Dedifferentiated amniotic fluid mesenchymal stem cell (primary cell): ENCODE results near the gene OAS1.

Experiments
- DNase-seq: peaks from one replicate; pipeline ENCODE4 v3.0.0-alpha.2; 2016; ENCODE audit errors: extremely low spot score

Gene OAS1

DNA sequence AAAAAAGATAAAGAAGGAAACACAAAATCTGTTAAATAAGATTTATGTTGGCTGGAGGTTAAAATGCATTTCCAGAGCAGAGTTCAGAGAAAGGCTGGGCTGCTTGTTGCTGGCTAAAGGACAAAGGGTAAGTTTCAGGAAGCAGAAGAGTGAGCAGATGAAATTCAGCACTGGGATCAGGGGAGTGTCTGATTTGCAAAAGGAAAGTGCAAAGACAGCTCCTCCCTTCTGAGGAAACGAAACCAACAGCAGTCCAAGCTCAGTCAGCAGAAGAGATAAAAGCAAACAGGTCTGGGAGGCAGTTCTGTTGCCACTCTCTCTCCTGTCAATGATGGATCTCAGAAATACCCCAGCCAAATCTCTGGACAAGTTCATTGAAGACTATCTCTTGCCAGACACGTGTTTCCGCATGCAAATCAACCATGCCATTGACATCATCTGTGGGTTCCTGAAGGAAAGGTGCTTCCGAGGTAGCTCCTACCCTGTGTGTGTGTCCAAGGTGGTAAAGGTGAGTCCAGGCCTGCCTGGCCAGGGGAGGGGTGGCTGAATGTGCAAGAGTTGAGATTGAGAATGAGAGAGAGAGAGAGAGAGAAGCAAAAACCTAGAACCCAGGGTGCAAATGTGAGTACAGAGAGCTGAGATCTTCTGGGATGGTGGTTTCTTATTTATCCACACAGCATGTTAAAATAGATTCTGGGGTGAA is at the start of gene OAS1:
OAS1 (plus strand) TSS at position 251 of the 703 bp plus-strand sequence; CDS start at position 329, 78 bp downstream.
- DNase-seq: no peak

DNA sequence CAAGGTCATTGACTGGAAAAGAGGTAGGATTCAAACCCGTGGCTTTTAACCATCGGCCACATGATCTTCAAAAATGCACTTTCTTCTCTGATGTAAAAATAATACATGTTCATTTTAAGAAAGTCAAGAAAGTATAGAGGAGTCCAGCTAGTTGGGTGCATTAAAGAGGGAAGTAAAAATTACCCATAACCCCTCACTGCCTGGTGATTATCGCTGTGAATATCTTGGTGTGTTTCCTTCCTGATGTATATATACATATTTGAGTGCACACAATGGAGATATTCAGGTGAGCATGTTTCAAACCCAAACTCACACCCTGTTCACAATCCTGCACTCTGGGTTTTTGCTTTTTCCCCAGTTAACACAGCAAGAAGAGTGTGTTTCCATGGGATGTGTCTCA is 47.5 kb upstream of the OAS1 start:
- DNase-seq: no peak

- no peak for DNase-seq
Measured at GRCh38 chr12:112860181-112860580, 46.6 kb upstream of the OAS1 start.

DNA sequence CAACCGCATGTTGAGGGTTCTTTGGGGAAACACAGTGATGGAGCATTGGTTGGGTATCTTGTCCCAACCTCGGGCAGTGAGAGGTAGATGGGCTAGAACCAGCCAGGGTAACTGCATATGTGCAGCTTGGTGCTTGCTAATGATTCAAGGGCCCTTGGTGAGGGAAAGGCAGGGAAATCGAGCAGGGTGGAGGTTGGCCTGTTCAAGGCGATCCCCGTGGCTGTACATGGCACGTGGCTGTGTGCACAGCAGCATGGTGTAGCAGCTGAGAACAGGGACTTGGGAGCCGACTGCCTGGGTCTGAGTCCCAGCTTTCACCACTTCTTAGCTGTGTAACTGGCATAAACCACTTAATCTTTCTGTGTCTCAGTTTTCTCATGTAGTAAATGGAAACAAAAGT is 45.5 kb upstream of the OAS1 start:
- DNase-seq: no peak

- DNase-seq: no peak
Measured at GRCh38 chr12:112862636-112863290, 44.0 kb upstream of the OAS1 start.

GRCh38 chr12:112868459-112869041 is 38.2 kb upstream of the OAS1 start:
- DNase-seq: no peak

DNA sequence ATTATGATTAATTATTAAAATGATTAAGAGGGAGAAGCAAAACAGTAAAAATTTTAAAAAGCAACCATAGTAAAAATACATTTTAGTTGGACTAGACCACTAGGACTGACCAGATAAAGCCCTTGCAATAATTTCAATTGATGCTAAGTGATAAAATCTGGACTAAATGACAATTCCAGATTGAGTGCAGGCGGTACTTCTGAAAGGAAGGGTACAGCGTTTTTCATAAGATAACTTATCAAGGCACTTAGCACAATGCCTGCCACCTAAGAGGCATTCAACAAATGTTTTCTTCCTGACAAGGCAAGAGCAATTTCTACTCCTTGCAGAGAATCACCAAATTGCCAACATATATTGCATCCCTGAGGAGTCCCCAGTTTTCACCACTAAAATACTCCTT is 37.7 kb upstream of the OAS1 start:
- DNase-seq: no peak

GRCh38 chr12:112869778-112870177 is 37.0 kb upstream of the OAS1 start:
- DNase-seq: no peak

GRCh38 chr12:112870267-112870980 is 36.3 kb upstream of the OAS1 start:
- DNase-seq: no peak

GRCh38 chr12:112875608-112876007 is 31.2 kb upstream of the OAS1 start:
- DNase-seq: no peak

GRCh38 chr12:112876506-112876905 is 30.3 kb upstream of the OAS1 start:
- DNase-seq: no peak

- no peak for DNase-seq
Measured at GRCh38 chr12:112877006-112877405, 29.8 kb upstream of the OAS1 start.

- no peak for DNase-seq
Measured at GRCh38 chr12:112878488-112878887, 28.3 kb upstream of the OAS1 start.

DNA sequence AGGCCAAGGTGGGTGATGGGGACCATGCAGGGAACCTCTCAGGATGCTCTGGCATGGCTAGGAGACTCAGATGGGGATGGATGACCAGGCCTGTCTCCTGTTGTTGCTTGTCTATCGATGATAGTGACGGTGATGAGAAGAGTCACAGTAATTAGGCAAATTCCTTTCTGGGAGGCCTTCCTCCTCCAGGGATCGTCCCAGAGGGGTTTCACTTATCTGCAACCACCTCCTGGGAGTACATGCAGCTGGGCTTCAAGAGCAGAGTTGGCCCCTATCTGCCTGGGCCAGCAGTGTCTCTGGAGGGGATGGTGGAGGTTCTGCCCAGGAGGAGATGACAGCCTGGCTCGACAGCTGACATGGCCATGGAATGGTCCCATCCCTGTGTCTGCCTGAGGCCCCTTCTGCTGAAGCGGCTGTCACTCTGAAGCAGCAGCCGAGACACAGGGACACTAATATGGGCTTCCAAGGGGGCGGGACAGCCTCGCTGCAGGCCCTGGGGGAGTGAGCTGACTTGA is 27.5 kb upstream of the OAS1 start:
- no peak for DNase-seq

DNA sequence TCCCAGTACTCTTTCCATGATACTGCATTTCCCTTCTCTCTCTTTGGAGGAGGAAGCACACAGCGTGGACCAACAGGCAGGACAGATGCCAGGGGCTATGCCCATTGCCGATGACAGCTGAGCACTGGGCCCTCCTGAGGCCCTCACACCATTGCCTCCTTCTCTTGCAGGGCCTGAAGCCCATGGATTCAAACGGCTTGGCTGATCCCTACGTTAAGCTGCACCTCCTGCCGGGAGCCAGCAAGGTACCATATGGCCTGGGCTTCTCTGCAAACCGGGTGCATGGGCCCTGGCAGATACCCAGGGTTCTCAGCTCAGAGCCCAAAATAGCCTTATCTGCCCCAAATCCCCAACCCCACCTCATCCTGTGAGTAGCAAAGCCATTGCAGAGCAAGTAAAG is 25.2 kb upstream of the OAS1 start:
- DNase-seq: no peak

DNA sequence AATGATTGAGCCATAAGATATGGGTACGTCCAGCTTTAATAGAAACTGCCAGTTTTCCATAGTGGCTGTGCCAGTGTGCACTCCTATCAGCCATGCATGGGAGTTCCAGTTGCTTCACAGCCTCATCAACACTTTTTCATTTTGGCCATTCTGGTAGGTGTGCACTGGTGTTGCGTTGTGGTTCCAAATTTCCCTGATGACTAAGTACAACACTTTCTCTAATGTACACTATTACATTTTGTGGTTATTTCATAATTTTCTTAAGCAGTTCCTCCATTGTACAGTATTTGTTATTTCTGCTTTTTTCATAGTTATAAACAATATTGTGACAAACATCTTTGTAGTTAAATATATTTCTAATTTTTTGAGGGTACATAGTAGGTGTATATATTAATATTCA is 21.5 kb upstream of the OAS1 start:
- DNase-seq: no peak

DNA sequence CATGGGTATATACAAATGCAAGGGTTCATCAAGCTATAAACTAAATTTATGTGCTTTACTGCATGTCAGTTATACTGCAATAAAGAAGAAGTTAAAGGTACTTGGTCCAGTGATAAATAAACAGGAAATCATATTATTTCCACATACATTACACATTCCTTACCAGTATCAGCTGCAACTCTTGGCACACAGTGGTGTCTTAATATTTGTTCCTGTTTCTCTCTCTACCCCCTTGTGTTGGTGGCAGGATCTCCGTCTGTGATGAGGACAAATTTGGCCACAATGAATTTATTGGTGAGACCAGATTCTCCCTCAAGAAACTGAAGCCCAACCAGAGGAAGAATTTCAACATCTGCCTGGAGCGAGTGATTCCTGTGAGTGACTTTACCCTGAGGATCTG is 19.2 kb upstream of the OAS1 start:
- DNase-seq: no peak

GRCh38 chr12:112891093-112892024 is 15.4 kb upstream of the OAS1 start:
- no peak for DNase-seq

GRCh38 chr12:112892856-112893255 is 13.9 kb upstream of the OAS1 start:
- no peak for DNase-seq

- DNase-seq: no peak
Measured at GRCh38 chr12:112894128-112894527, 12.6 kb upstream of the OAS1 start.

DNA sequence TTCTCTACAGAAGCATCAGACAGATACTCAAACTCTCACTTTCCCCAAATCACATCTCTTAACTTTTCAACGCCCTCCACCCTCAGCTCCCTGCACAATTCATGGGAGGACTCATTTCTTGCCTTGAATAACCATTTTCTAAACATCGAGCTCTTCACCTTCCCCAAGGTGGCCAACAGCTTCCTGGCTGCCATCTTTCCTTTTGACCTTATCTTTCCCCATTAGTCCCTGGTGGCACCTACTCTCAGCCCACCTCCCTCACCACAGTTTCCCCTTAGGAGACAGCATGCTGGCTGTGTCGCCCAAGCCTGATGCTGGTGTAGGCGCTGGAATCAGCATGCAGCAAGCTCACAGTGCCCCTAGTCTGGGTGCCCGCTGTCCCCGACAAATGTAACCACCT is 8.4 kb upstream of the OAS1 start:
- DNase-seq: no peak
